Uterus (tissue), 2 donors: ENCODE measurements around the gene RGL3.

Source experiments
- POLR2A ChIP-seq, 2 donors: fragments of 450-650 bp; IDR thresholded peaks; one replicate each; pipeline ENCODE4 v1.6.1; 2016; ENCODE audit warnings: antibody characterized with exemption in 2 of 2, mild to moderate bottlenecking in 1 of 2, moderate library complexity in 1 of 2
- TF ChIP-seq, protein P1 (sequence below), 4 experiments: fragments of 200-600 bp in 2 of 4; fragments of 450-650 bp in 2 of 4; sonication (generic) in 2 of 4; IDR thresholded peaks; one replicate each; pipeline ENCODE4 v1.5.1; 2016 to 2019; ENCODE audit warnings: antibody characterized with exemption in 4 of 4, mild to moderate bottlenecking in 2 of 4, moderate library complexity in 1 of 4

DNA sequence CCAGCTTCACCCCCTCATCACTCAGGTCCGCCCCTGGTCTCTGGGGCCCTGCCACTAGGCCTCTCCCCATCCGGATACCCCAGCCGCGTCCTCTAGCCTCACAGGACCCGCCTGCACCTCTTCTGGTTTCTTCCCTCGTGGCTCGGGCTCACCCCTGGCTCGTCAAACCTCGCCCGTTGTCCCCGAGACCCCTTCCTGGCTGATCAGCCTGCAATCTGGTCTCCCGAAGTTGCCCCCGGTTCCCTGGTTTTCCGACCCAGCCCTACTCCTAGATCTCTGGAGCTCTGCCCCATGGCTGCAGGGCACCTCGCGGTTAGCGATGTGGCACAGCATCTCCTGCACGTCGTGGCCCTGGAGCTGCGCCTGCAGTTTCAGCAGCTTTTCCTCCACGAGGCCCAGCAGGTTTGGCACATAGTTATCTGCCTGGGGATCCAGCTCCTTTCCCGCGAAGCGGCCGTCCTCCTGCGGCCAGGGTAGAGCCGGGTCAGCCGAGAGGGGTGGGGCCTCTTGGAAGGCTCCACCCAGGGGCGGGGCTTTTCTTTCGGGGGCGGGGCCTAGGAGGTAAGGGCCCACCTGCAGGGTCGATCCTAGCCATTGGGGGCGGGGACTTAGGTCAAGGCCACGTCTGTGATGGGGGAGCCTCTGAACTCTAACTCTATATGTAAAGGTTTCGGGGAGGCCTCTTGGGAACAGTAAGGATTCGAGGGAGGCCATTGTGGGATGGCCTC is 2.4 kb upstream of the RGL3 start:
- no peak for TF ChIP-seq POLR2A (IDR thresholded peaks at IDR 0.05)
- TF ChIP-seq, protein P1, sequence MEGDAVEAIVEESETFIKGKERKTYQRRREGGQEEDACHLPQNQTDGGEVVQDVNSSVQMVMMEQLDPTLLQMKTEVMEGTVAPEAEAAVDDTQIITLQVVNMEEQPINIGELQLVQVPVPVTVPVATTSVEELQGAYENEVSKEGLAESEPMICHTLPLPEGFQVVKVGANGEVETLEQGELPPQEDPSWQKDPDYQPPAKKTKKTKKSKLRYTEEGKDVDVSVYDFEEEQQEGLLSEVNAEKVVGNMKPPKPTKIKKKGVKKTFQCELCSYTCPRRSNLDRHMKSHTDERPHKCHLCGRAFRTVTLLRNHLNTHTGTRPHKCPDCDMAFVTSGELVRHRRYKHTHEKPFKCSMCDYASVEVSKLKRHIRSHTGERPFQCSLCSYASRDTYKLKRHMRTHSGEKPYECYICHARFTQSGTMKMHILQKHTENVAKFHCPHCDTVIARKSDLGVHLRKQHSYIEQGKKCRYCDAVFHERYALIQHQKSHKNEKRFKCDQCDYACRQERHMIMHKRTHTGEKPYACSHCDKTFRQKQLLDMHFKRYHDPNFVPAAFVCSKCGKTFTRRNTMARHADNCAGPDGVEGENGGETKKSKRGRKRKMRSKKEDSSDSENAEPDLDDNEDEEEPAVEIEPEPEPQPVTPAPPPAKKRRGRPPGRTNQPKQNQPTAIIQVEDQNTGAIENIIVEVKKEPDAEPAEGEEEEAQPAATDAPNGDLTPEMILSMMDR (IDR thresholded peaks at IDR 0.05): no peak
